Parathyroid adenoma (tissue), 2 donors: ENCODE data around the gene MOB3B.

ENCODE experiments used
- H2AFZ ChIP-seq: fragments of 300-600 bp; sonication (generic); one replicate; pipeline ENCODE4 v1.7.0; 2017; ENCODE audit warnings: antibody characterized with exemption, mild to moderate bottlenecking
- H3K27ac ChIP-seq: fragments of 300-600 bp; sonication (generic); one replicate; pipeline ENCODE4 v1.7.0; 2017
- H3K27me3 ChIP-seq: fragments of 300-600 bp; sonication (generic); one replicate; pipeline ENCODE4 v1.7.0; 2017; ENCODE audit warnings: low read length; ENCODE audit not compliant: control insufficient read depth, insufficient read depth
- H3K36me3 ChIP-seq: fragments of 300-600 bp; sonication (generic); one replicate; pipeline ENCODE4 v1.7.0; 2017; ENCODE audit warnings: low read length; ENCODE audit not compliant: control insufficient read depth, insufficient read depth
- H3K4me1 ChIP-seq: fragments of 300-600 bp; sonication (generic); one replicate; pipeline ENCODE4 v1.7.0; 2017; ENCODE audit warnings: control low read depth
- H3K4me2 ChIP-seq: fragments of 300-600 bp; sonication (generic); one replicate; pipeline ENCODE4 v1.7.0; 2017; ENCODE audit warnings: low read length
- H3K4me3 ChIP-seq: fragments of 300-600 bp; sonication (generic); one replicate; pipeline ENCODE4 v1.7.0; 2017; ENCODE audit warnings: low read depth, low read length
- H3K79me2 ChIP-seq: fragments of 300-600 bp; sonication (generic); one replicate; pipeline ENCODE4 v1.7.0; 2017; ENCODE audit warnings: control low read depth
- H3K9ac ChIP-seq: fragments of 300-600 bp; sonication (generic); one replicate; pipeline ENCODE4 v1.7.0; 2017; ENCODE audit warnings: mild to moderate bottlenecking
- H3K9me3 ChIP-seq: fragments of 300-600 bp; sonication (generic); one replicate; pipeline ENCODE4 v1.7.0; 2017; ENCODE audit warnings: low read length; ENCODE audit not compliant: control insufficient read depth
- CTCF ChIP-seq: fragments of 300-600 bp; sonication (generic); IDR thresholded peaks from one replicate; pipeline ENCODE4 v1.7.0; 2017; ENCODE audit warnings: antibody characterized with exemption, mild to moderate bottlenecking
- donor health status: primary hyperparathyroidism.

Gene MOB3B

GRCh38 chr9:27407491-27407890 lies 122.1 kb downstream of the MOB3B start:
- Histone ChIP-seq H3K27me3 (no peaks in the 10 kb centered on the region), H3K4me1 (no peaks in the 10 kb centered on the region), H3K4me2 (no peak overlapping the region), H3K4me3 (no peak overlapping the region), H3K9me3 (no peaks in the 10 kb centered on the region), H3K36me3 (no peaks in the 10 kb centered on the region), H3K27ac (no peak overlapping the region), H3K79me2 (no peaks in the 10 kb centered on the region), H2AFZ (no peak overlapping the region), H3K9ac (no peak overlapping the region)
- no peak for TF ChIP-seq CTCF

- Histone ChIP-seq H3K27me3 (no peaks in the 10 kb centered on the region), H3K4me2 (no peak overlapping the region), H3K9ac (no peak overlapping the region), H3K27ac (no peak overlapping the region), H3K4me1 (no peaks in the 10 kb centered on the region), H3K79me2 (no peaks in the 10 kb centered on the region), H3K9me3 (no peaks in the 10 kb centered on the region), H2AFZ (no peak overlapping the region), H3K36me3 (no peaks in the 10 kb centered on the region), H3K4me3 (no peak overlapping the region)
- TF ChIP-seq CTCF, result no peak
Measured at GRCh38 chr9:27404661-27405060, 125.0 kb downstream of the MOB3B start.

- Histone ChIP-seq H3K9me3 (no peaks in the 10 kb centered on the region), H2AFZ (no peak overlapping the region), H3K4me3 (no peak overlapping the region), H3K36me3 (no peaks in the 10 kb centered on the region), H3K27ac (no peak overlapping the region), H3K27me3 (no peaks in the 10 kb centered on the region), H3K4me2 (no peak overlapping the region), H3K79me2 (no peaks in the 10 kb centered on the region), H3K4me1 (no peaks in the 10 kb centered on the region), H3K9ac (no peak overlapping the region)
- no peak for TF ChIP-seq CTCF
Measured at GRCh38 chr9:27402626-27403025, 127.0 kb downstream of the MOB3B start.

GRCh38 chr9:27400334-27400880 lies 129.2 kb downstream of the MOB3B start:
- Histone ChIP-seq H3K27me3 (no peaks in the 10 kb centered on the region), H3K4me3 (no peak overlapping the region), H3K4me1 (no peaks in the 10 kb centered on the region), H3K36me3 (no peaks in the 10 kb centered on the region), H3K9me3 (no peaks in the 10 kb centered on the region), H3K27ac (no peak overlapping the region), H3K79me2 (no peaks in the 10 kb centered on the region), H3K9ac (no peak overlapping the region), H2AFZ (no peak overlapping the region), H3K4me2 (no peak overlapping the region)
- no peak for TF ChIP-seq CTCF

- H3K4me1 ChIP-seq, result no peaks in the 10 kb centered on the region
Measured at GRCh38 chr9:27398982-27399653, 130.5 kb downstream of the MOB3B start.

More at GRCh38 chr9:27398982-27399653, 130.5 kb downstream of the MOB3B start:
- Histone ChIP-seq H3K9ac (no peak overlapping the region), H3K79me2 (no peaks in the 10 kb centered on the region), H2AFZ (no peak overlapping the region), H3K4me2 (no peak overlapping the region), H3K27me3 (no peaks in the 10 kb centered on the region), H3K4me3 (no peak overlapping the region), H3K27ac (no peak overlapping the region), H3K36me3 (no peaks in the 10 kb centered on the region), H3K9me3 (no peaks in the 10 kb centered on the region)
- no peak for TF ChIP-seq CTCF
